ENCODE data around the gene CRBN.

The CRBN gene

GRCh38 chr3:3179407-3180094 lies at the start of gene CRBN:
Gene CRBN, minus strand, starts transcription at chr3:3179691. Its CDS starts 4 bp downstream, at chr3:3179687.
- DNase-seq: peak; percentile 63

GRCh38 chr3:3227640-3228039 lies 48.1 kb upstream of the CRBN start:
- DNase-seq: no peak

- no peak for DNase-seq
Measured at GRCh38 chr3:3221528-3221927, 42.0 kb upstream of the CRBN start.

- no peak for DNase-seq
Measured at GRCh38 chr3:3216401-3216800, 36.9 kb upstream of the CRBN start.

GRCh38 chr3:3212781-3213440 lies 33.4 kb upstream of the CRBN start:
- no peak for DNase-seq

GRCh38 chr3:3209714-3210113 lies 30.2 kb upstream of the CRBN start:
- no peak for DNase-seq

GRCh38 chr3:3209057-3209456 lies 29.6 kb upstream of the CRBN start:
- DNase-seq: no peak

GRCh38 chr3:3201611-3202010 lies 22.1 kb upstream of the CRBN start:
- DNase-seq: no peak

- DNase-seq: peak; percentile 26
Measured at GRCh38 chr3:3200632-3201212, 21.2 kb upstream of the CRBN start.

- no peak for DNase-seq
Measured at GRCh38 chr3:3199306-3199705, 19.8 kb upstream of the CRBN start.

- DNase-seq: peak; percentile 0
Measured at GRCh38 chr3:3196148-3196861, 16.8 kb upstream of the CRBN start.

- no peak for DNase-seq
Measured at GRCh38 chr3:3194861-3195260, 15.4 kb upstream of the CRBN start.

- no peak for DNase-seq
Measured at GRCh38 chr3:3192286-3192675, 12.8 kb upstream of the CRBN start.

GRCh38 chr3:3191675-3192285 lies 12.3 kb upstream of the CRBN start:
- DNase-seq: no peak

- DNase-seq: no peak
Measured at GRCh38 chr3:3189961-3190360, 10.5 kb upstream of the CRBN start.

GRCh38 chr3:3189102-3189727 lies 9.7 kb upstream of the CRBN start:
- DNase-seq: no peak

- DNase-seq: no peak
Measured at GRCh38 chr3:3184876-3185275, 5.4 kb upstream of the CRBN start.

- no peak for DNase-seq
Measured at GRCh38 chr3:3180456-3180855, 965 bp upstream of the CRBN start.

GRCh38 chr3:3178498-3179328 lies 778 bp downstream of the CRBN start:
- DNase-seq: no peak

GRCh38 chr3:3177861-3178497 lies 1.5 kb downstream of the CRBN start:
- DNase-seq: no peak

GRCh38 chr3:3172627-3173026 lies 6.9 kb downstream of the CRBN start:
- no peak for DNase-seq
